Caco-2 (cell line): ENCODE data around the gene BPIFB1. TPM values are rescaled to one million over a fixed set of nuclear protein-coding genes. Genes with fewer than 3 reads are reported as not detected.

Source experiments
- BruUV-seq: library from RNA; stranded (reverse); fragments of 400-500 nt; replicated peaks from 2 replicates; lab custom pipeline; 2021; lab: Mats Ljungman, UMichigan
- CTCF ChIA-PET: fragments of 300-600 bp; sonication (Branson Sonifier 250); formaldehyde crosslinking; loops from one replicate; lab custom pipeline; 2022; ENCODE audit warnings: antibody characterized with exemption; lab: Charles Lee
- POLR2A ChIA-PET: fragments of 300-600 bp; sonication (Branson Sonifier 250); formaldehyde crosslinking; loops from one replicate; lab custom pipeline; 2022; ENCODE audit warnings: antibody characterized with exemption; lab: Charles Lee
- DNase-seq, 2 experiments: peaks; one replicate each; pipeline versions ENCODE4 v3.0.0 to v3.0.0-alpha.2; 2020 to 2022
- H3K27me3 ChIP-seq: replicated peaks from 2 replicates; pipeline ENCODE4 v1.6.0; 2011; ENCODE audit warnings: low read length; ENCODE audit not compliant: control insufficient read depth, insufficient read depth
- H3K36me3 ChIP-seq: 2 replicates; pipeline ENCODE4 v1.5.1; 2011; ENCODE audit warnings: low read length; ENCODE audit not compliant: control insufficient read depth, insufficient read depth
- H3K4me1 ChIP-seq: fragments of 250-450 bp; sonication (Bioruptor Pico); 2 replicates; pipeline ENCODE4 v1.5.1; 2020; ENCODE audit warnings: mild to moderate bottlenecking
- H3K4me3 ChIP-seq: 2 replicates; pipeline ENCODE4 v1.5.1; 2011; ENCODE audit warnings: low read depth, mild to moderate bottlenecking, control low read depth, low read length
- H3K9me3 ChIP-seq: fragments of 250-450 bp; sonication (Bioruptor Pico); 2 replicates; pipeline ENCODE4 v1.5.1; 2020; ENCODE audit warnings: mild to moderate bottlenecking, moderate library complexity
- H3K27ac Mint-ChIP-seq: one replicate; pipeline ENCODE4 v1.8.0; 2022; ENCODE audit warnings: mixed read lengths; ENCODE audit not compliant: unreplicated experiment
- H3K27me3 Mint-ChIP-seq: one replicate; pipeline ENCODE4 v1.8.0; 2022; ENCODE audit warnings: mixed read lengths; ENCODE audit not compliant: insufficient read depth, unreplicated experiment
- H3K36me3 Mint-ChIP-seq: one replicate; pipeline ENCODE4 v1.8.0; 2022; ENCODE audit warnings: mild to moderate bottlenecking, mixed read lengths; ENCODE audit not compliant: insufficient read depth, unreplicated experiment
- H3K4me1 Mint-ChIP-seq: one replicate; pipeline ENCODE4 v1.8.0; 2022; ENCODE audit warnings: low read depth, mixed read lengths; ENCODE audit not compliant: unreplicated experiment
- H3K4me3 Mint-ChIP-seq: one replicate; pipeline ENCODE4 v1.8.0; 2022; ENCODE audit warnings: mild to moderate bottlenecking, moderate library complexity, mixed read lengths; ENCODE audit not compliant: unreplicated experiment
- H3K9me3 Mint-ChIP-seq: one replicate; pipeline ENCODE4 v1.8.0; 2022; ENCODE audit warnings: mixed read lengths; ENCODE audit not compliant: unreplicated experiment
- intact Hi-C: fragments of 100-400 bp; cut with micrococcal nuclease; formaldehyde crosslinking; loops from one replicate; pipeline ENCODE4 v1.10.0; 2022; ENCODE audit not compliant: unreplicated experiment
- total RNA-seq: library from RNA; stranded (reverse); gene quantifications from 2 replicates; pipeline ENCODE4 v1.2.3, GENCODE V29; 2022
- TF ChIP-seq, protein P1 (sequence below), 2 experiments: fragments of 200-600 bp in 1 of 2; IDR thresholded peaks; 1 replicate in 1 of 2; 2 replicates in 1 of 2; pipeline versions ENCODE4 v1.5.1 to v1.8.0; 2011 to 2022; ENCODE audit warnings: antibody characterized with exemption in 1 of 2, control low read depth in 1 of 2, inconsistent platforms in 1 of 2, low read depth in 1 of 2, low read length in 1 of 2, mild to moderate bottlenecking in 1 of 2, moderate library complexity in 1 of 2; ENCODE audit not compliant: insufficient read depth in 1 of 2, severe bottlenecking in 1 of 2, unreplicated experiment in 1 of 2

The BPIFB1 gene
- total RNA-seq, 1 experiment from 2014 or later: not detected

DNA sequence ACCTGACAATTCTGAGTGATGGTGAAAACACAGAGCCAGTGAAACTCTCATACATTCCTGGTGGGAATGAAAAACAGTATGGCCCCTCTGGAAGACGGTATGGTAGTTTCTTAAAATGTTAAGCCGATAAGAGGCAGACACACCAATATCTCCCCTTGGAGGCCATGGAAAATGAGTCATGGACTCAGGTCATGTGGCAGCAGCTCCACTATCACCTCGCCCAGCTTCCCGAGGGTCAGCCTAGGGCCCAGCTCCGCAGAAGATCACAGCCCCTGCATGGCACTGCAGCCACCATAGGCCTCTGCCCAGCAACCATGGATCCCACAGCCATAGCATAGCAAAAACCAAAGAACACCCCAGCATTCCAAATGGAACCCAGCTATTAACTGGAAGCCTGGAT is 25.8 kb upstream of the BPIFB1 start:
- POLR2A ChIA-PET: no interaction called here
- no peak for DNase-seq
- Histone ChIP-seq H3K27me3 (no peaks in the 10 kb centered on the region), H3K9me3 (peaks cover 4% of the 10 kb centered on the region; the same call in 1 of the 2 replicates), H3K4me1 (no peaks in the 10 kb centered on the region), H3K36me3 (no peaks in the 10 kb centered on the region), H3K4me3 (no peak overlapping the region)
- H3K36me3 Mint-ChIP-seq: no peaks in the 10 kb centered on the region
- TF ChIP-seq, protein P1, sequence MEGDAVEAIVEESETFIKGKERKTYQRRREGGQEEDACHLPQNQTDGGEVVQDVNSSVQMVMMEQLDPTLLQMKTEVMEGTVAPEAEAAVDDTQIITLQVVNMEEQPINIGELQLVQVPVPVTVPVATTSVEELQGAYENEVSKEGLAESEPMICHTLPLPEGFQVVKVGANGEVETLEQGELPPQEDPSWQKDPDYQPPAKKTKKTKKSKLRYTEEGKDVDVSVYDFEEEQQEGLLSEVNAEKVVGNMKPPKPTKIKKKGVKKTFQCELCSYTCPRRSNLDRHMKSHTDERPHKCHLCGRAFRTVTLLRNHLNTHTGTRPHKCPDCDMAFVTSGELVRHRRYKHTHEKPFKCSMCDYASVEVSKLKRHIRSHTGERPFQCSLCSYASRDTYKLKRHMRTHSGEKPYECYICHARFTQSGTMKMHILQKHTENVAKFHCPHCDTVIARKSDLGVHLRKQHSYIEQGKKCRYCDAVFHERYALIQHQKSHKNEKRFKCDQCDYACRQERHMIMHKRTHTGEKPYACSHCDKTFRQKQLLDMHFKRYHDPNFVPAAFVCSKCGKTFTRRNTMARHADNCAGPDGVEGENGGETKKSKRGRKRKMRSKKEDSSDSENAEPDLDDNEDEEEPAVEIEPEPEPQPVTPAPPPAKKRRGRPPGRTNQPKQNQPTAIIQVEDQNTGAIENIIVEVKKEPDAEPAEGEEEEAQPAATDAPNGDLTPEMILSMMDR (IDR thresholded peaks at IDR 0.05; ENCODE audit: insufficient read depth in 1 of 2, low read depth in 1 of 2, low read length in 1 of 2, severe bottlenecking in 1 of 2, unreplicated experiment in 1 of 2): no peak
- intact Hi-C loops: no loop called here
- CTCF ChIA-PET: no interaction called here
- H3K4me1 Mint-ChIP-seq: no peaks in the 10 kb centered on the region
- no peaks in the 10 kb centered on the region for H3K9me3 Mint-ChIP-seq
- no peak overlapping the region for H3K4me3 Mint-ChIP-seq
- H3K27me3 Mint-ChIP-seq: peaks cover 19% of the 10 kb centered on the region
- BruUV-seq: no TSS peak
- H3K27ac Mint-ChIP-seq: no peak overlapping the region

DNA sequence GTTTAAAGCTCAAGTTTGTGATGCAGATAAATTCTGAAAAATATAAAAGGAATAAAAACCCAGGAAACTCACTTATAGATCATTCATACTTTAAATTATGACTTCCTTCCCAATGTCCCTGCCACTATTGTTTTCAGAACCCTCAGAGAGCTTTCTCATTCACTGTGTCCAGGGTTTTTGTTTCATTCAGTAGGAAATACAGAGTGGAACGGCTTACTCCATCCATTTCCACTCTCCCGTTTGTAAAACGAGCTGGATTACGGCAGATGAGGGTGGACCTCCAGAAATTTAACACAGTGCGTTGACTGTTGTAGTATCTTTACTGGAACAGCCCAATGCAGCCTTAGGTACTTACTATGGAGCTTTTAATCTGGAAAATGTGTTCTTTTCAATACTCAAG is 23.6 kb upstream of the BPIFB1 start:
- no peaks in the 10 kb centered on the region for H3K4me1 Mint-ChIP-seq
- Histone ChIP-seq H3K9me3 (peaks cover 4% of the 10 kb centered on the region; the same call in 1 of the 2 replicates), H3K4me3 (no peak overlapping the region), H3K4me1 (no peaks in the 10 kb centered on the region), H3K27me3 (no peaks in the 10 kb centered on the region), H3K36me3 (no peaks in the 10 kb centered on the region)
- no peaks in the 10 kb centered on the region for H3K36me3 Mint-ChIP-seq
- ChIA-PET CTCF (interaction anchor here (0.8 kb wide), 1 partner anchor 163 kb away, joined by 3 read pairs; no protein-coding TSS in a partner anchor), POLR2A (no interaction called here)
- H3K27ac Mint-ChIP-seq: no peak overlapping the region
- intact Hi-C loops: no loop called here
- H3K9me3 Mint-ChIP-seq: no peaks in the 10 kb centered on the region
- TF ChIP-seq, protein P1 (IDR thresholded peaks at IDR 0.05; ENCODE audit: insufficient read depth in 1 of 2, low read depth in 1 of 2, low read length in 1 of 2, severe bottlenecking in 1 of 2, unreplicated experiment in 1 of 2): no peak
- DNase-seq: no peak
- H3K27me3 Mint-ChIP-seq: peaks cover 20% of the 10 kb centered on the region
- BruUV-seq: no TSS peak
- H3K4me3 Mint-ChIP-seq: no peak overlapping the region

DNA sequence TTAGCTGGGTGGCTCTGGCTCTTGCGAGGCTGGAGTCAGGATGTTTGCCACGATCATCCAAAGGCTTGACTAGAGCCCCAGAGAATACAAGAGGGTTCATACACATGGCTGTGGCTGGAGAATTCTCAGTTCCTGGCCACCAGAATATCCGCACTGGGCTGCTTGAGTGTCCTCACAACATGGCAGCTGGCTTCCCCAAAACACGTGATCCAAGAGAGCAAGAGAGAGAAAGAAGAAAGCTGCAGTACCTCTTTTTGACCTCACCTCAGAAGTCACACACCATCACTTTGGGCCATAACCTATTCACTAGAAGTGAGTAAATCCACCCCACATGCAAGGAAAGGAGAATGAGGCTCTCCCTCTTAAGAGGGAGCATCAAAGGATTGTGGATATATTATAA is 21.5 kb upstream of the BPIFB1 start:
- H3K4me3 Mint-ChIP-seq: no peak overlapping the region
- no peaks in the 10 kb centered on the region for H3K4me1 Mint-ChIP-seq
- peaks cover 2% of the 10 kb centered on the region; the same call in 1 of the 2 replicates for H3K27me3 ChIP-seq
- no peaks in the 10 kb centered on the region for H3K9me3 Mint-ChIP-seq
- no peaks in the 10 kb centered on the region for H3K36me3 Mint-ChIP-seq
- no TSS peak for BruUV-seq
- no peak for DNase-seq
- peaks cover 4% of the 10 kb centered on the region; the same call in 1 of the 2 replicates for H3K9me3 ChIP-seq
- TF ChIP-seq, protein P1 (IDR thresholded peaks at IDR 0.05; ENCODE audit: insufficient read depth in 1 of 2, low read depth in 1 of 2, low read length in 1 of 2, severe bottlenecking in 1 of 2, unreplicated experiment in 1 of 2): no peak
- ChIA-PET POLR2A (no interaction called here), CTCF (interaction anchor here (0.6 kb wide), 1 partner anchor 38 kb away, joined by 3 read pairs; no protein-coding TSS in a partner anchor)
- no peaks in the 10 kb centered on the region for H3K4me1 ChIP-seq
- H3K4me3 ChIP-seq: no peak overlapping the region
- intact Hi-C loops: no loop called here
- no peak overlapping the region for H3K27ac Mint-ChIP-seq
- H3K36me3 ChIP-seq: no peaks in the 10 kb centered on the region
- peaks cover 11% of the 10 kb centered on the region for H3K27me3 Mint-ChIP-seq
